B cell (primary cell): ENCODE measurements around the gene MARS1. TPM values are rescaled to one million over a fixed set of nuclear protein-coding genes. Genes with fewer than 3 reads are reported as not detected.
A peak's percentile ranks its signal among the peaks of the same experiment; 100 is the strongest.

Experiments
- ATAC-seq: fragments of 200-7000 bp; cut with Tn5 transposase; one replicate; pipeline ENCODE4 v1.10.0; 2021; ENCODE audit warnings: low read depth, mild to moderate bottlenecking, moderate number of reproducible peaks, moderate library complexity
- CTCF ChIA-PET: fragments of 350-600 bp; sonication (Branson Sonifier 250); formaldehyde crosslinking; loops from one replicate; lab custom pipeline; 2021; ENCODE audit warnings: antibody characterized with exemption, inconsistent platforms; lab: Charles Lee
- POLR2A ChIA-PET: fragments of 350-600 bp; sonication (Branson Sonifier 250); formaldehyde crosslinking; loops from one replicate; lab custom pipeline; 2021; ENCODE audit warnings: antibody characterized with exemption; lab: Charles Lee
- DNase-seq: peaks from one replicate; pipeline ENCODE4 v3.0.0; 2013
- H2AFZ ChIP-seq: 2 replicates; pipeline ENCODE4 v1.6.1; 2012; ENCODE audit warnings: mild to moderate bottlenecking, low read depth, low read length; ENCODE audit not compliant: insufficient read depth, poor library complexity, severe bottlenecking
- H3K27ac ChIP-seq, 2 donors: 1 replicate in 1 of 2; 2 replicates in 1 of 2; pipeline ENCODE4 v1.5.1; 2012 to 2013; ENCODE audit warnings: low read length in 2 of 2, mild to moderate bottlenecking in 2 of 2, moderate library complexity in 1 of 2
- H3K27me3 ChIP-seq, 4 experiments: fragments of 200-600 bp in 1 of 4; sonication (generic) in 1 of 4; replicated peaks in 1 of 4; 1 replicate in 2 of 4; 2 replicates in 2 of 4; pipeline versions ENCODE4 v1.6.1 to v1.7.0; 2013 to 2016; ENCODE audit warnings: low read length in 3 of 4, mild to moderate bottlenecking in 2 of 4, mixed read lengths in 1 of 4, moderate library complexity in 1 of 4; ENCODE audit not compliant: insufficient read depth in 4 of 4, control insufficient read depth in 3 of 4; ENCODE audit errors: control extremely low read depth in 1 of 4
- H3K36me3 ChIP-seq, 2 experiments: replicated peaks in 1 of 2; 1 replicate in 1 of 2; 2 replicates in 1 of 2; pipeline versions ENCODE4 v1.6.1 to v1.7.1; 2013; ENCODE audit warnings: low read length in 1 of 2; ENCODE audit not compliant: insufficient read depth in 2 of 2, control insufficient read depth in 1 of 2; ENCODE audit errors: control extremely low read depth in 1 of 2, extremely low read depth in 1 of 2
- H3K4me1 ChIP-seq, 2 donors: fragments of 200-600 bp in 1 of 2; sonication (generic) in 1 of 2; 1 replicate in 1 of 2; 2 replicates in 1 of 2; pipeline versions ENCODE4 v1.5.1 to v1.6.1; 2013 to 2017; ENCODE audit warnings: low read length in 2 of 2; ENCODE audit not compliant: control insufficient read depth in 2 of 2, insufficient read depth in 2 of 2
- H3K4me2 ChIP-seq: replicated peaks from 2 replicates; pipeline ENCODE3; 2012; ENCODE audit warnings: mild to moderate bottlenecking, low read depth, low read length; ENCODE audit not compliant: poor library complexity, severe bottlenecking
- H3K4me3 ChIP-seq, 5 experiments: fragments of 200-600 bp in 1 of 5; sonication (generic) in 1 of 5; 1 replicate in 3 of 5; 2 replicates in 2 of 5; pipeline versions ENCODE4 v1.5.1 to v1.7.0; 2011 to 2016; ENCODE audit warnings: low read length in 4 of 5, mild to moderate bottlenecking in 4 of 5, low read depth in 2 of 5, control low read depth in 1 of 5, moderate library complexity in 1 of 5; ENCODE audit not compliant: insufficient read depth in 1 of 5; ENCODE audit errors: control extremely low read depth in 1 of 5, extremely low read depth in 1 of 5
- H3K79me2 ChIP-seq: fragments of 200-600 bp; sonication (generic); one replicate; pipeline ENCODE4 v1.6.0; 2016; ENCODE audit warnings: low read length; ENCODE audit not compliant: control insufficient read depth, insufficient read depth
- H3K9ac ChIP-seq: fragments of 200-600 bp; sonication (generic); 2 replicates; pipeline ENCODE4 v1.6.1; 2017; ENCODE audit warnings: mild to moderate bottlenecking, low read length, moderate library complexity
- H3K9me3 ChIP-seq, 3 donors: one replicate each; pipeline versions ENCODE4 v1.6.1 to v1.7.1; 2013; ENCODE audit warnings: low read length in 2 of 3; ENCODE audit not compliant: control insufficient read depth in 2 of 3, insufficient read depth in 1 of 3; ENCODE audit errors: control extremely low read depth in 1 of 3
- H4K20me1 ChIP-seq: 2 replicates; pipeline ENCODE4 v1.6.0; 2012; ENCODE audit warnings: mild to moderate bottlenecking, low read length; ENCODE audit not compliant: insufficient read depth, control insufficient read depth, poor library complexity, severe bottlenecking
- H3K27ac Mint-ChIP-seq: one replicate; pipeline ENCODE4 v1.8.0; 2021; ENCODE audit warnings: mixed read lengths
- H3K27me3 Mint-ChIP-seq: one replicate; pipeline ENCODE4 v1.8.0; 2021; ENCODE audit warnings: mixed read lengths
- H3K4me1 Mint-ChIP-seq: one replicate; pipeline ENCODE4 v1.8.0; 2021; ENCODE audit warnings: mixed read lengths
- H3K4me3 Mint-ChIP-seq: one replicate; pipeline ENCODE4 v1.8.0; 2021; ENCODE audit warnings: mixed read lengths
- H3K9me3 Mint-ChIP-seq: one replicate; pipeline ENCODE4 v1.8.0; 2022; ENCODE audit warnings: mixed read lengths; ENCODE audit not compliant: insufficient read depth
- EZH2 ChIP-seq: IDR thresholded peaks from 2 replicates; pipeline ENCODE4 v1.6.1; 2012; ENCODE audit warnings: borderline replicate concordance, low read depth, mild to moderate bottlenecking, moderate library complexity, low read length; ENCODE audit not compliant: insufficient read depth, poor library complexity, severe bottlenecking
- WGBS: methylation state at CpG from one replicate; pipeline ENCODE4 v1.1.5; 2013; ENCODE audit warnings: missing lambda C conversion rate; ENCODE audit not compliant: insufficient coverage; 5-methylcytosine and 5-hydroxymethylcytosine counted together
- intact Hi-C: fragments of 100-400 bp; cut with micrococcal nuclease; formaldehyde crosslinking; loops from one replicate; pipeline ENCODE4 v1.10.0; 2022
- polyA plus RNA-seq: library from polyadenylated mRNA; depleted of rRNA; stranded (reverse); fragments of >200 nt; gene quantifications from 2 replicates; pipeline ENCODE4 v1.2.3, GENCODE V29; 2012
- total RNA-seq, 2 donors: library from RNA; stranded (reverse); fragments of 120-200 nt in 1 of 2; gene quantifications; 1 replicate in 1 of 2; 2 replicates in 1 of 2; pipeline versions ENCODE4 v1.2.3 to v1.2.4, GENCODE V29; 2013 to 2022
- TF ChIP-seq, protein P1 (sequence below): fragments of 200-600 bp; IDR thresholded peaks from one replicate; pipeline ENCODE4 v1.8.0; 2022; ENCODE audit warnings: antibody characterized with exemption, mild to moderate bottlenecking

The MARS1 gene
- total and polyA plus RNA-seq, 2 donors (not counting 1 experiment from before 2014, with no cell fraction given), result 158 to 193 TPM

DNA sequence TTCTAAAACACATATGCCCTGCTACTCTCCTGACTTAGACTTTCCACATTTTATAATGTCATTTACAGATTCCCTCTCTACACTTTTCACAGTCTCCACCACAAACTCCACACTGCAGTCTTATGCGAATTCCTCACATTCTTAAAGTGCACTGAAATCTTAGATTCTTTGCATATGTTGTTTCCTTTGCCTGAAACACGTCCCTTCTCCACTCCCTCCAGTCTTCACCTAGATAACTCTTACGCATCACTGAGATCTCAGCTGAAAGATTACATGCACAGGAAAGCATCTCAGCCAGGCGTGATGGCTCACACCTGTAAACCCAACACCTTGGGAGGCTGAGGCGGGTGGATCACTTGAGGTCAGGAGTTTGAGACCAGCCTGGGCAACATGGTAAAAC, 4.4 kb upstream of the MARS1 start:
- no peak for DNase-seq
- Histone ChIP-seq H4K20me1 (peaks cover 3% of the 10 kb centered on the region), H3K27ac (peak overlapping the region in 1 of 2 donors; percentile 25), H3K4me3 (no peak overlapping the region), H3K4me1 (peaks cover 48 to 52% of the 10 kb centered on the region in 2 donors), H3K9me3 (no peaks in the 10 kb centered on the region), H3K4me2 (peak overlapping the region; percentile 30), H3K36me3 (no peaks in the 10 kb centered on the region), H3K27me3 (no peaks in the 10 kb centered on the region), H3K9ac (no peak overlapping the region), H2AFZ (no peak overlapping the region), H3K79me2 (peaks cover 58% of the 10 kb centered on the region)
- Mint-ChIP-seq H3K27ac (peak overlapping the region; percentile 54), H3K4me3 (no peak overlapping the region), H3K27me3 (no peaks in the 10 kb centered on the region), H3K9me3 (no peaks in the 10 kb centered on the region), H3K4me1 (peaks cover 49% of the 10 kb centered on the region)
- 82% methylated on average over 4 of the region's 5 CpGs for WGBS
- ChIA-PET CTCF (interaction anchor here (0.6 to 1.5 kb wide), 2 partner anchors 21 to 43 kb away, joined by 3 read pairs; no protein-coding TSS in a partner anchor), POLR2A (interaction anchor here (0.7 kb wide), 1 partner anchor 53 kb away, joined by 10 read pairs; no protein-coding TSS in a partner anchor)
- TF ChIP-seq, protein P1, sequence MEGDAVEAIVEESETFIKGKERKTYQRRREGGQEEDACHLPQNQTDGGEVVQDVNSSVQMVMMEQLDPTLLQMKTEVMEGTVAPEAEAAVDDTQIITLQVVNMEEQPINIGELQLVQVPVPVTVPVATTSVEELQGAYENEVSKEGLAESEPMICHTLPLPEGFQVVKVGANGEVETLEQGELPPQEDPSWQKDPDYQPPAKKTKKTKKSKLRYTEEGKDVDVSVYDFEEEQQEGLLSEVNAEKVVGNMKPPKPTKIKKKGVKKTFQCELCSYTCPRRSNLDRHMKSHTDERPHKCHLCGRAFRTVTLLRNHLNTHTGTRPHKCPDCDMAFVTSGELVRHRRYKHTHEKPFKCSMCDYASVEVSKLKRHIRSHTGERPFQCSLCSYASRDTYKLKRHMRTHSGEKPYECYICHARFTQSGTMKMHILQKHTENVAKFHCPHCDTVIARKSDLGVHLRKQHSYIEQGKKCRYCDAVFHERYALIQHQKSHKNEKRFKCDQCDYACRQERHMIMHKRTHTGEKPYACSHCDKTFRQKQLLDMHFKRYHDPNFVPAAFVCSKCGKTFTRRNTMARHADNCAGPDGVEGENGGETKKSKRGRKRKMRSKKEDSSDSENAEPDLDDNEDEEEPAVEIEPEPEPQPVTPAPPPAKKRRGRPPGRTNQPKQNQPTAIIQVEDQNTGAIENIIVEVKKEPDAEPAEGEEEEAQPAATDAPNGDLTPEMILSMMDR, result no peak
- no peak for TF ChIP-seq EZH2
- intact Hi-C loops, result loop anchor here (10.0 kb wide), 1 partner anchor 271 kb away; the partner anchor contains the start of genes CDK4 and MARCHF9
- ATAC-seq, result no peak

DNA sequence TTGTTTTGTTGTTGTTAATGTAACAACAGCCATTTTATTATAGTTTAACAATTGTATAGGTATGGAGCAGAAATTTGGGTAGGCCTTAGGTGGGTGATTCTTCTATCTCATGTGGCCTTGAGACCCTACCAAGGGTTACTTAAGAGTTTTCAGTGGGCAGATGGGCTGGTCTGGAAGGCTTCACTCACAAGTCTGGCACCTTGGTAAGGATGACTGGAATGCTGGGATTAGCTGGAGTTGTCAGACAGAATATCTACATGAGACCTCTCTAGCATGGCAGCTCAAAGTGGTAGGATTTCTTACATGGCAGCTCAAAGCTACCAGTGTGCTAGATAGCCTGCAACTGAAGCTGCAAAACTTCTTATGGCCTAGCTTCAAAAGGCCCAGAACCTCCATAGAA, 2.2 kb upstream of the MARS1 start:
- POLR2A ChIA-PET, result interaction anchor here (0.6 to 1.5 kb wide), 4 partner anchors 8 to 31 kb away, joined by 3 to 4 read pairs (median 4); no protein-coding TSS in a partner anchor

More for the DNA sequence above, 2.2 kb upstream of the MARS1 start:
- DNase-seq (no peak), ATAC-seq (no peak)
- CTCF ChIA-PET, result interaction anchor here (2.3 to 3.3 kb wide), 3 partner anchors 9 to 27 kb away, joined by 10 to 18 read pairs (median 15); partner anchors contain the start of gene GLI1
- Histone ChIP-seq H3K27me3 (no peaks in the 10 kb centered on the region), H3K4me2 (no peak overlapping the region), H3K4me1 (peaks cover 33 to 40% of the 10 kb centered on the region in 2 donors), H3K4me3 (no peak overlapping the region), H3K9me3 (no peaks in the 10 kb centered on the region), H4K20me1 (peaks cover 5% of the 10 kb centered on the region), H3K36me3 (peaks cover 0 to 17% of the 10 kb centered on the region in 2 experiments), H3K27ac (no peak overlapping the region), H2AFZ (no peak overlapping the region), H3K79me2 (peaks cover 67% of the 10 kb centered on the region), H3K9ac (no peak overlapping the region)
- TF ChIP-seq, protein P1, result no peak
- TF ChIP-seq EZH2, result no peak
- Mint-ChIP-seq H3K9me3 (no peaks in the 10 kb centered on the region), H3K27ac (peak overlapping the region; percentile 53), H3K27me3 (no peaks in the 10 kb centered on the region), H3K4me3 (no peak overlapping the region), H3K4me1 (peaks cover 37% of the 10 kb centered on the region)
- intact Hi-C loops, result loop anchor here (2.0 to 10.0 kb wide), 3 partner anchors 55 to 733 kb away; partner anchors contain the start of genes CDK4, MARCHF9, PRIM1 and R3HDM2
